ENCODE results near the gene SYNPO.
A peak's percentile ranks its signal among the peaks of the same experiment; 100 is the strongest.

The SYNPO gene

DNA sequence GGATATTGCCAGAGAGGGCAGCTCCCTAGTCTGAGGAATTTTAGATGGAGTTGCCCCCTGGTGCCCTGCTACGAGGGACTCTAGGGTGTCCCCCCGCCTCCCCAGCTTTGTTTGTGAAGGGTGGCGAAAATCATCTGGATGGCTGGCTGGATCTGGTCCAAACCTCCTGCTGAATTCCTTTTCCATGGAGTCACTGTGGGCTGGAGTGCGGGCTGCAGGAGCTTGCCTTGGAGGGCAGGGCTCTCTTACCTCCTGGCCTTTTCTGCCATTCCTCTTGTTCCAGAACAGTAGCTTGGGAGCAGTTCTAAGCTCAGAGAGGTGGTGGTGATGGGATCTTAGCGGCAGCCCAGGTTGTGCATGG is 2.1 kb downstream of the SYNPO start:
- DNase-seq = no peak

DNA sequence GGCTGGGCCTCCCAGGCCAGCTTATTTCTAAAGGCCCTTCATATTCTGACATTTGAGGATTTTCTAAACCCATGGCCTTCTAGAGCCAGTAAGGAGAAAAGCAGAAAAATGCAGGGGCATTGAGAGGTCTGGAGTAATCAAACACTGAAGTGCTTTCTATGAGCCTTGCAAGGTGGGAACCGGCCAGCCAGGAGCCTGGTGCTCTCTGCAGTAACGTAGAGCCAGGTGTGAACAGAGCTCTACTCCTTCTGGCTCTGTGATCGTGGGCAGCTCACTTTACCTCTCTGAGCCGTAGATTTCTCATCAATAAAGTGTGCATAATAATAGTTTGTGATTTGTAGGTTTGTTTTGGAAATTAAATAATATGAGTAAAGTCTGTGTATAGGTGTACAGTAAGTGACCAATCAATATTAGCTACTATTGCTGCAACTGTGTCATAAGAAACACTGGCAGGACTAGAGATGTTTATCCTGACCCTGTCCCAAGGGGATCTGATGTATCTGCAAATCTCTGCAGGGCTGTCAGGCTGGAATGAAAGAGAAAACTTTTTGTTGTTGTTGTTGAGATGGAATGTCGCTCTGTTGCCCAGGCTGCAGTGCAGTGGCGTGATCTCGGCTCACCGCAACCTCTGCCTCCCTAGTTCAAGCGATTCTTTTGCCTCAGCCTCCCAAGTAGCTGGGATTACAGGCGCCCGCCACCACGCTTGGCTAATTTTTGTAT is 2.7 kb downstream of the SYNPO start:
- DNase-seq = no peak

DNA sequence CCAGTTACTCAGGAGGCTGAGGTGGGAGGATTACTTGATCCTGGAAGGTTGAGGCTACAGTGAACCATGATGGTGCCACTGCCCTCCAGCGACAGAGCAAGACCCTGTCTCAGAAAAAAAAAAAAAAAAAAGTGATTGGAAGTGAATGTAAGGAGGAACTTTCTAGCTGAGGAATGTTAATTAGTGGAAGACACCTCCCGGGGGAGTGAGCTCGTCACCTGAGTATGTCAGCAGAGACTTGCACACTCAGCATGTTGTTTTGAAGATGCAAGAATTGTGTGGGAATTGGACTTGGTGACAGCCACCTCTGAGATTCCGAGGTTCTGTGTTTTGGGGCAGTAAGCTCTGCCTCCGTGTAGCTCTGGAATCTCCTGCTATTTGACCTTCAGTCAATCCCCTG is 3.6 kb downstream of the SYNPO start:
- DNase-seq = no peak

GRCh38 chr5:150644514-150644913 is 4.1 kb downstream of the SYNPO start:
- DNase-seq = peak; percentile 15

DNA sequence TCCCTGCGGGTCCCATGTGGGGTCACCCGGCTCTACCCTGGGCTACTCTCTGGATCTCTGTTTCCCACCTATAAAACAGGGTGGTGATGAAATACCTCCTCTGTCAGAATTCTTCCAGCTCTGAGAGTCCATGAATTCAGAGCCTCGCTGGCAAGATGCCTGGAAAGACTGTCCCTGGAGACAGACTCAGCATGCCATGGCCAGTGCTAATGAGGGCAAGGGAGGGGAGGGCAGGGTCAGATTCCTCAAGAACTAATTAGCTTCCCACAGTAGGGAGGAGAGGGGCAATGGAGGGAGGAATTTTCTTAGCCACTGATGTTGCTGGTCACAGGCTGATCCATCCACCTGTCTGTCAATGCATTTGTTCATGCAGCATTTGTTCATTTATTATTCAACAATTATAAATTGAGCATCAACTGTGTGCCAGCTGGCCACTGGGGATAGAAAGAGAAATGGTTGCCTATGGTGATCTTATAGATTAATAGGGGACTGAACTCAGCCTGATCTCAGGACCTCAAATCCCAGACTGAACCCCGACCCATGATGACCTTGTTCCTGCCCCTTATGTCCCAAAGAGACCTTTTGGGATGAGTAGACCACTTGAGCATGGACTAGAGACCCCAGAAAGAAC is 4.7 kb downstream of the SYNPO start:
- no peak for DNase-seq

DNA sequence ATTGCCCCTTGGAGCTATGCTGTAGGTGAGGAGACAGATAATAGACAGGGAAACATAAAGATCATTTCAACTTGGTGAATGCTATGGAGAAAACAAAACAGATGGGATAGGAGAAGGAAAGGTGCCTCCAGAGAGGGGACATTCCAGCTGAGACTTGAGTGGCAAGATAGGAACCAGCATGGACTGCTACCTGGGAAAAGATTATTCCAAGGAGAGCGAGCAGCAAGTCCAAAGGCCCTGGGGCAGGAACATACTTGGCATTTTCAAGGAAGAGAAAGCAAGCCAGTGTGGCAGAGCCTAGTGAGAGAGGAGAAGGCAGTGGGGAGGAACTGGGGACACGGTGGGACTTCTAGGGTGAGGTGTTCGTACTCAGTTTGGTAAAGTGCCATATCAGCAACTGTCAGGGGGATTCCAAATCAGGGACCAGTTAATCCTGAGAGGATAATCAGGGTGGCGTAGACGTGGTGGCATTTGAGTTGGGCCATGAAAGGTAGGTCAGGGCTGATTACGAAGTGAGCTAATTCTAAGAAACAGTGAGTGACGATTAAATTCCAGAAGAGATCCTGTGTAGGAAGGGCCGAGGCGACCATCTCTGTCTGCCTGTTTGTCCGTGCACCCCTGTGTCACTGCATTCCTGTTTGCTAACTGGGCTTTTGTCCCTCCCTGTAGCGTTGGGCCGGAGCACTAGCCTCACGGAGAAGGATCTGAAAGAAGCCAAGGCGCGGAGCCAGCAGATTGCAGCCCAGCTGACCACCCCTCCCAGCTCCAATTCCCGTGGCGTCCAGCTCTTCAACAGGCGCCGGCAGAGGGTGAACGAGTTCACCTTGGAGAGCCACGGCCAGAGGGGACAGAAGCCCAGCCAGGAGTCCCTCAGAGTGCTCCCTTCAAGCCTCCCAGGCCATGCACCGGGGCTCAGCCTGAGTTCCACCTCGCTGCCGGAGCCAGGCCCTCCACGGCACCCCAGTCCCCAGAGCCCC is 7.1 kb downstream of the SYNPO start:
- no peak for DNase-seq

DNA sequence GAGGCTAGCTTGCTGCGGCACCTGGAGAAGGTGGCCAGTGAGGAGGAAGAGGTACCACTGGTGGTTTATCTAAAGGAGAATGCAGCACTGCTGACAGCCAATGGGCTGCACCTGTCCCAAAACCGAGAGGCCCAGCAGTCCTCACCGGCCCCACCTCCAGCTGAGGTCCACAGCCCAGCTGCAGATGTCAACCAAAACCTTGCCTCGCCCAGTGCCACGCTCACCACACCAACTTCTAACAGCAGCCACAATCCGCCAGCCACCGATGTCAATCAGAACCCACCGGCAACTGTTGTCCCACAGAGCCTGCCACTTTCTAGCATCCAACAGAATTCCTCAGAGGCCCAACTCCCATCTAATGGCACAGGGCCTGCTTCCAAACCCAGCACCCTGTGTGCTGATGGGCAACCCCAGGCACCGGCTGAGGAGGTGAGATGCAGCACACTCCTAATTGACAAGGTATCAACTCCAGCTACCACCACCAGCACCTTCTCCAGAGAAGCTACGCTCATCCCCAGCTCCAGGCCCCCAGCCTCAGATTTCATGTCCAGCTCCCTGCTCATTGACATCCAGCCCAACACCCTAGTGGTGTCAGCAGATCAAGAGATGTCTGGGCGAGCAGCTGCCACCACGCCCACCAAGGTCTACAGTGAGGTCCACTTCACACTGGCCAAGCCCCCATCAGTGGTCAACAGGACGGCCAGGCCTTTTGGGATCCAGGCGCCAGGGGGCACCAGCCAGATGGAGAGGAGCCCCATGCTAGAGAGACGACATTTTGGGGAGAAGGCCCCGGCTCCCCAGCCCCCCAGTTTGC is 8.0 kb downstream of the SYNPO start:
- no peak for DNase-seq

- no peak for DNase-seq
These were observed 8.9 kb downstream of the SYNPO start for GRCh38 chr5:150649108-150650020.

GRCh38 chr5:150650021-150651006 is 9.9 kb downstream of the SYNPO start:
- DNase-seq = no peak

- no peak for DNase-seq
These were observed 10.9 kb downstream of the SYNPO start for GRCh38 chr5:150651382-150651781.

DNA sequence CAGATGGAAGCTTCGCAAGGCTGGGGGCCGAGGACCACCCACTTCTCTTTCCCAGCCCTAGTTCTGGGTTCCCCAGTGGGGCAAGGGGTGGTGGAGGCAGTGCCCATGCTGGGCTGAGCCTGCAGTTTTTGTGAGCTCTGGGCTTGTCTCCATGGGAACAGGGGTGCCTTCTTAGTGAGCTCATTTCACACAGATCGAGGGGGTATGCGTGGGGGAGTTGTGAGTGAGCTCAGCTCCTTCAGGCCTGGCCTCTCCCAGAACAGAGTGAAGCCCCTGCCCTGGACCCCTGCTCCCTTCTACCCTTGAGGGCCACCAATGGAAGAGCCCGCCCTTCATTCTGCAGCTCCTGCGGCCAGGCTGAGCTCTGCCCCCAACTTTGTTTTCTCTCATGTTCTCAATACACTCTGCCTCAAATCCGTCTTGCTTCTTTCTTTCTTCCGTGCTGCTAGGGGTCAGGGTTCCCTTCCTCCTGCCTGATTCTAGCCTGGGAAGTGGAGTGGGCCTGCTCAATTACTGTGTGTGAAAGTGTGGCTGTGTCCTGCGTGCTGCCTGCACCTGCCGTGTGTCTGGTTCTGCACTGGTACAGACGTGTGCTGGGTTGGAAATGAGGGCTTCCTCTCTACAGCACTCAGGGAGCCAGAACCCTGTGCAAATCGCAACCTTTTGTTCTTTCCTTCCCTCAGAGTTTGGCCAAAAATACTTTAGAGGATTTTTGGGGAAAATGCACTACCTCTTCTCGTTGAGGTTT is 11.6 kb downstream of the SYNPO start:
- DNase-seq = no peak

DNA sequence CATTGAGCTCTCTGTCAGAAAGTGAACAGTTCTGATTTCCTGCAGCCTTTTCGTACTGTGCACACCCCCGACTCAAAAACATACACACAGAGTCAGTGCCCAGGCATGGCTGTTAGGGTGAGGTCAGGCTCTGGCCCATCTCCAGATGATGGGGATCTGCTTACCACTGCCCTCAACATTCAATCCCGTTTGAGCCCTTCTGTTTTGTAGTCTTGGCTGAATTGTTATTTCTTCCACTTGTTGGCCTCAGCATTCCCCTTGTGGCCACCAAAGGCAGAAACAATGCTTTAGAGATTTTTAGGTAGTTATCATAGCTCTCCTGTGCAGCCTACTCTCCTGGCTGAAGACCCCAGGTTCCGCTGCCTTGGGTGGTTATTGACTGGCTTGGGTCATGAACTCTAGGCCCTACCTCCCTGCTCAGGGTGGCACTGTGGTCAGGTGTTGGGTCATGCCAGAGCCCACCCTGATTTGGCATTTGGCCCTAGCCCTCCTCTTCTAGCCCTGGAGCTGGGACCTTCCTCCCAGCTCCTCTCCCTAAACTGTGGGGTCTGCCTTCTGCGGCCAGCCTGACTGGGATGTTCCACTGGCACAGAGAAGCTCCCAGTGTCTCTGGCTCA is 12.8 kb downstream of the SYNPO start:
- DNase-seq = no peak

DNA sequence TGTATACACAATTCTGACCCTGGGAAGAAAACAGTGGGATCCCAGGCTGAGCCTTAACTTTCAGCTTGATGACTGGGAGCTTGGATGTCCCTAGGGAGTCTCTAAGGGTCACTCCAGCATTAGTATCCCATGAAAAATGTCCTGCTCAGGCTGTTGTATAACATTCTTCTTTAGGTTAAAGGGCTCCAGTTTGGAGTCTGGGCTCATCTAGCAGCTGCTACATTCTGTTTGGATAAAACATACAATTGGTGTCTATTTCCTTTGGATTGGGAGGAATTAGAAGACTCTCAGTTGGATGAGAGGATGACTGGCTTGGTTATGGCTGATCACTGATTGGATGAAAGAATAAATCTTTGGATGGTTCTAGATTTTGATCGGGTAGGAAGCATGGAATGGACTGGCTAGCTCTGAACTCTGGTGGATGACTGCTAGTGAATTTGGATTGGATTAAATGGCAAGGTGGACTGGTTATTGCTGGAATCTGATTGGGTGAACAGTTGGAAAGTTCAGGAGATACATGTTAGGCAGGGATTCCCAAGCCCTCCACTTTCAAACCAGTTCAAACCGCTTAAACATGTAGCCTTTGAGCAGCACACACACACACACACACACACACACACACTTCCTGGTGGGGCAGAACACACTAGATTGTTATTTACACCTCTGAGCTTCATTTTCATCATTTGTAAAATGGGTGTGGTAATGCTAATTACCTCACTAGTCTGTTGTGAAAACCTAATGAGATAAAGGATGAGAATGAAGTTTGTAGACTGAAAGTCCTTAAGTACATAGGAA is 13.5 kb downstream of the SYNPO start:
- DNase-seq = no peak

DNA sequence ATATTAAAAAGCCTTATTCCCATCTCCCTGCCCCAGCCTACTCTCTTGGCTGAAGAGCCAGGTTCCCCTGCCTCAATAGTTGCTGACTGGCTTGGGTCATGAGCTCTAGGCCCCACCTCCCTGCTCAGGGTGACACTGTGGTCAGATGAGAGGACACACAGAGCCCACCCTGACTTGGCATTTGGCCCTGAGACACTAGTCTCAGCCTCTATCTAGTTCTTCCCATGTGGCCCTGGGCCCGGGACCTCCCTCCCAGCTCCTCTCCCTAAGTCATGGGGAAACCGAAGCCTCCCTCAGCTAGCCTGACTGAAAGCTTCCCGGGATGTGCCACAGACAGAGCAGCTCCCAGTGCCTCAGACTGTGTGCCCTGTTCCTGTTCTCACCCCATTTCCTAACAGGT is 14.8 kb downstream of the SYNPO start:
- no peak for DNase-seq

DNA sequence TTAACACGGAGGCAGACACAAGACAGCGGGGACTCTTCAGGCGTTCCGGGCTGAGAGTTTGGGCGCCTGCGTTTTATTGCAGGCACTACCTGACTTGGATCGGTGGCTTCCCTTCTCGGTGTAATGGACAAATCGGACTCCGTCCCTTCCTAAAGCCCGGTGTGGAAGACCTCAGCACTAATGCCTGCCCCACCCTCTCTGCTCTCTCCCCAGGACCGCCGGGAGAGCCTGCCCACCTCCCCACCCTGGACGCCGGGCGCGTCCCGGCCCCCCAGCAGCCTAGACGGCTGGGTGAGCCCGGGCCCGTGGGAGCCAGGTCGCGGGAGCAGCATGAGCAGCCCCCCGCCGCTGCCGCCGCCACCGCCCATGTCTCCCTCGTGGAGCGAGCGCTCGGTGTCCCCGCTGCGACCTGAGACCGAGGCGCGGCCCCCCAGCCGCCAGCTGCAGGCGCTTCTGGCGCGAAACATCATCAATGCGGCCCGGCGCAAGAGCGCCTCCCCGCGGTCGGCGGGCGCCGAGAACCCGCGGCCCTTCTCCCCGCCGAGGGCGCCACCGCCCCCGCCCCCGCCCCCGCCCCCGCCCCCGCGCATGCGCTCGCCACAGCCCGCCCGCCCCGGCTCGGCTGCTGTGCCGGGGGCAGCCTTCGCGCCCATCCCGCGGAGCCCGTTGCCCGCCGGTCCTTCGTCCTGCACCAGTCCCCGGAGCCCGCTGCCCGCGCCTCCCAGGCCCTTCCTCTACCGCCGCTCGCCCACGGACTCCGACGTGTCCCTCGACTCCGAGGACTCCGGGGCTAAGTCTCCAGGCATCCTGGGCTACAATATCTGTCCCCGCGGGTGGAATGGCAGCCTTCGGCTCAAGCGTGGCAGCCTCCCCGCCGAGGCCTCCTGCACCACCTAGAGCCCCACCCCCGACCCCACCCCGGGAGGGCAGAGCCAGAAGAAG is 16.0 kb downstream of the SYNPO start:
- no peak for DNase-seq

DNA sequence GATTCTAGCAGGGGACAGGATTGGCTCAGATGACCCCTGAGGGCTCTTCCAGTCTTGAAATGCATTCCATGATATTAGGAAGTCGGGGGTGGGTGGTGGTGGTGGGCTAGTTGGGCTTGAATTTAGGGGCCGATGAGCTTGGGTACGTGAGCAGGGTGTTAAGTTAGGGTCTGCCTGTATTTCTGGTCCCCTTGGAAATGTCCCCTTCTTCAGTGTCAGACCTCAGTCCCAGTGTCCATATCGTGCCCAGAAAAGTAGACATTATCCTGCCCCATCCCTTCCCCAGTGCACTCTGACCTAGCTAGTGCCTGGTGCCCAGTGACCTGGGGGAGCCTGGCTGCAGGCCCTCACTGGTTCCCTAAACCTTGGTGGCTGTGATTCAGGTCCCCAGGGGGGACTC is 17.7 kb downstream of the SYNPO start:
- no peak for DNase-seq

- no peak for DNase-seq
These were observed 18.3 kb downstream of the SYNPO start for GRCh38 chr5:150658699-150659265.
